ENCODE data around the gene BLTP3A.
"Not testable (repeated sequence)": the region's sequence is repeated elsewhere in the genome, so short reads cannot be mapped to it uniquely, and the experiment has no call there.

The BLTP3A gene

DNA sequence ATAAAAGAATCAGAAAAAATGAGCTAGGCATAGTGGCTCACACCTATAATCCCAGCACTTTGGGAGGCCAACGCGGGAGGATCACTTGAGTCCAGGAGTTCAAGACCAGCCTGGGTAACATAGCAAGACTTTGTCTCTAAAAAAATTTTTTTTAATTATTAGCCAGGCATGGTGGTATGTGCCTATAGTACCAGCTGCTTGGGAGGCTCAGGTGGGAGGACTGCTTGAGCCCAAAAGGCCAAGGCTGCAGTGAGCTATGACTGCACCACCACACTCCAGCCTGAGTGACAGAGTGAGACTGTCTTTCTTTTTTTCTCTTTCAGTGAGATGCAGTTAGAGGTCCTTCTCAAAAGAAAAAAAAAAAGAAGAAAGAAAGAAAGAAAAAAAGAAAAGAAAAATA, 43.1 kb upstream of the BLTP3A start:
- DNase-seq (ENCODE audit: extremely low read depth, low read depth), result no peak
- TF ChIP-seq, protein P1, sequence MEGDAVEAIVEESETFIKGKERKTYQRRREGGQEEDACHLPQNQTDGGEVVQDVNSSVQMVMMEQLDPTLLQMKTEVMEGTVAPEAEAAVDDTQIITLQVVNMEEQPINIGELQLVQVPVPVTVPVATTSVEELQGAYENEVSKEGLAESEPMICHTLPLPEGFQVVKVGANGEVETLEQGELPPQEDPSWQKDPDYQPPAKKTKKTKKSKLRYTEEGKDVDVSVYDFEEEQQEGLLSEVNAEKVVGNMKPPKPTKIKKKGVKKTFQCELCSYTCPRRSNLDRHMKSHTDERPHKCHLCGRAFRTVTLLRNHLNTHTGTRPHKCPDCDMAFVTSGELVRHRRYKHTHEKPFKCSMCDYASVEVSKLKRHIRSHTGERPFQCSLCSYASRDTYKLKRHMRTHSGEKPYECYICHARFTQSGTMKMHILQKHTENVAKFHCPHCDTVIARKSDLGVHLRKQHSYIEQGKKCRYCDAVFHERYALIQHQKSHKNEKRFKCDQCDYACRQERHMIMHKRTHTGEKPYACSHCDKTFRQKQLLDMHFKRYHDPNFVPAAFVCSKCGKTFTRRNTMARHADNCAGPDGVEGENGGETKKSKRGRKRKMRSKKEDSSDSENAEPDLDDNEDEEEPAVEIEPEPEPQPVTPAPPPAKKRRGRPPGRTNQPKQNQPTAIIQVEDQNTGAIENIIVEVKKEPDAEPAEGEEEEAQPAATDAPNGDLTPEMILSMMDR (IDR thresholded peaks at IDR 0.05; ENCODE audit: low read depth, low read length, missing control alignments), result no peak
- no peak overlapping the region for H3K4me3 ChIP-seq (replicated peaks; ENCODE audit: low read depth, low read length)

DNA sequence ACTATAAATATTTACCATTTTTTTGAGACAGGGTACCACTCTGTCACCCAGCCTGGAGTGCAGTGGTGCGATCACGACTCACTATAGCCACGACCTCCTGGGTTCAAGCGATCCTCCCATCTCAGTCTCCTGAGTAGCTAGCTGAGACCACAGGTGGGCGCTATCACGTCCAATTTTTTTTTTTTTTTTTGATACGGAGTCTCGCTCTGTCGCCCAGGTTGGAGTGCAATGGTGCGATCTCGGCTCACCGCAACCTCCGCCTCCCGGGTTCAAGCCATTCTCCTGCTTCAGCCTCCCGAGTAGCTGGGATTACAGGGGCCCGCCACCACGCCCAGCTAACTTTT, 35.4 kb upstream of the BLTP3A start:
- DNase-seq (ENCODE audit: extremely low read depth, low read depth), result not testable (repeated sequence)
- peak overlapping the region; percentile 93 for H3K4me3 ChIP-seq (replicated peaks; ENCODE audit: low read depth, low read length)
- TF ChIP-seq, protein P1 (IDR thresholded peaks at IDR 0.05; ENCODE audit: low read depth, low read length, missing control alignments), result peak; percentile 40

DNA sequence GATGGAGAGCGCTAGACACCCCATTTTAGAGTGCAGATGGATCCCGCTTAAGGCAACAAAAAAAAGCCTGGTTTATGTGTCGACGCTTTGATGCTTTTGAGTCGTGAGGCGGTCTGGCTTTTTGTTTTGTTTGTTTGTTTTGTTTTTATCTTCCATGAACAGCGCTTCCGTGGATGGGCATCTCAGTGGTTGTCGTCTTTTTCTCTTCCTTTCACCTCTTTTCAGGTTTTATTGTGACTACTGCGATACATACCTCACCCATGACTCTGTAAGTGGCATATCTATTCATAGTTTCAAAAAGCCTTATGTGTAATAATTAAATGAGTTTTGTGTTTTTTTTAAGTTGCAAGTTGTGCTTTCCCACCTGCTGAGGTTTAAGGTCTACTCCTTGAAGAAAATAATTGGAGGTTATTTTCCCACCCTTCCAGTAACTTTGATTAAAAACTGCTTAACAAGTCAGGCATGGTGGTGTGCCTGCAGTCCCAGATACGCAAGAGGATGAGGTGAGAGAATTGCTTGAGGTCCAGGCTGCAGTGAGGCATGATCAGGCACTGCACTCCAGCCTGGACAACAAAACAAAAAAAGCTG, 34.1 kb upstream of the BLTP3A start:
- TF ChIP-seq, protein P1 (IDR thresholded peaks at IDR 0.05; ENCODE audit: low read depth, low read length, missing control alignments), result no peak
- no peak for DNase-seq (ENCODE audit: extremely low read depth, low read depth)
- H3K4me3 ChIP-seq (replicated peaks; ENCODE audit: low read depth, low read length), result peak overlapping the region; percentile 93

DNA sequence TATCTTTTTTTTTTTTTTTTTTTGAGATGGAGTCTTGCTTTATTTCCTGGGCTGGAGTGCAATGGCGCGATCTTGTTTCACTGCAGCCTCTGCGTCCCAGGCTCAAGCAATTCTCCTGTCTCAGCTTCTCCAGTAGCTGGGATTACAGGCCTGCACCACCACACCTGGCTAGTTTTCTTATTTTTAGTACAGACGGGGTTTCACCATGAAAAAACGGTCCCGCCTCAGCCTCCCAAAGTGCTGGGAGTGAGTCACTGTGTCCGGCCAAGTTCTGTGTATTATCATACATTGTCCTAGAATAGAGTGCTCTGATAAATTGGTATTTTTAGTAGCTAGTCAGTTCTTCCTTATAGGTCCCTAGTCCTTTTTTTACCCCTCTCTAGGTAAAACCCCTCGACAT, 31.8 kb upstream of the BLTP3A start:
- H3K4me3 ChIP-seq (replicated peaks; ENCODE audit: low read depth, low read length), result no peak overlapping the region
- DNase-seq (ENCODE audit: extremely low read depth, low read depth), result no peak
- TF ChIP-seq, protein P1 (IDR thresholded peaks at IDR 0.05; ENCODE audit: low read depth, low read length, missing control alignments), result no peak

DNA sequence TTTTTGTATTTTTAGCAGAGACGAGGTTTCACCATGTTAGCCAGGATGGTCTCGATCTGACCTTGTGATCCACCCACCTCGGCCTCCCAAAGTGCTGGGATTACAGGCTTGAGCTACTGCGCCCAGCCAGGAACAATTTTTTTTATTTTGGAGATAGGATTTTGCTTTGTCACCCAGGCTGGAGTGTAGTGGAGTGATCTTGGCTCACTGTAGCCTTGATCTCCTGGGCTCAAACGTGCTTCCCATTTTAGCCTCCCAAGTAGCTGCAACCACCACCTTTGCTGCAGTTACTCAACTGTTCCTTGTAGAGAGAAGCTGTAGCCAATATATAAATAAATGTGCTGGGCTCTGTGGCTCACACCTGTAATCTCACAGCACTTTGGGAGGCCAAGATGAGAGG, 30.2 kb upstream of the BLTP3A start:
- not testable (repeated sequence) for DNase-seq (ENCODE audit: extremely low read depth, low read depth); H3K4me3 ChIP-seq (replicated peaks; ENCODE audit: low read depth, low read length)

DNA sequence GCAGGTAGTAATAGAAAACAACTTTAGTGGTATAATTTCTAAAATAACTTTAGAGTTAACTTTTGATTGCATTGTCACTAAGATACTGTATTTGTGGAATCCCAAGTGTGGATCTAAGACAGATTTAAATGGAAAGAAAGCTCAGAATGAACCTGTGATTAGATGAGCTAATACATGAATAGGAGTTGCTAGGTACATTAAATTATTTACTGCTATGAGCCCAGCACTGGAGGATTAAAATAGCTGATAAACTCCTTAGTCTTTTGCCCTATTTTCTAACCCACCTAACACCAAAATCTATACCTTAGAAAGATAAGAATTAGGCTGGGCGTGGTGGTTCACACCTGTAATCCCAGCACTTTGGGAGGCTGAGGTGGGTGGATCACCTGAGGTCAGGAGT, 23.7 kb upstream of the BLTP3A start:
- no peak for DNase-seq (ENCODE audit: extremely low read depth, low read depth)
- TF ChIP-seq, protein P1 (IDR thresholded peaks at IDR 0.05; ENCODE audit: low read depth, low read length, missing control alignments), result no peak
- H3K4me3 ChIP-seq (replicated peaks; ENCODE audit: low read depth, low read length), result no peak overlapping the region

DNA sequence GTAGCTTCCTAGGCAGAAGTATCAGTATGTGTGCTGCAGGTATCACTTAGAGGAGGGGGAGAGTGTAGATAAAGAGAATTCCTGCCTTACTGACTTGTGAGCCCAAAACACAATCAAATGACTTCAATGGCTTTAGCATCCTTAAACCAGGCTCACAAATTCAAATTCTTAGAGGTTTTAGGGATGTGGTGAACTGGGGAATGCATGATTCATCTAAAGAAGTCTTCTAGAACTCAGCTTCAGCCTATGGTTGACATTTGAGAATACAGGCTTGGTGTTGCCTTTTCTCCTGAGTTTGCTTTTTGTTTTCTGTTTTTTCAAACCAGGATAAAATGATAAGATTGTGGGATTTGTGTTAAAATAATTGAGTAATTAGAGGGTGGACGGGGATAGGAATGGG, 20.2 kb upstream of the BLTP3A start:
- no peak for DNase-seq (ENCODE audit: extremely low read depth, low read depth)
- TF ChIP-seq, protein P1 (IDR thresholded peaks at IDR 0.05; ENCODE audit: low read depth, low read length, missing control alignments), result no peak
- H3K4me3 ChIP-seq (replicated peaks; ENCODE audit: low read depth, low read length), result no peak overlapping the region
